NAMALWA (cell line): ENCODE data around the gene EIF4ENIF1.
A peak's percentile ranks its signal among the peaks of the same experiment; 100 is the strongest.
"Not testable (repeated sequence)": the region's sequence is repeated elsewhere in the genome, so short reads cannot be mapped to it uniquely, and the experiment has no call there.

ENCODE experiments used
- DNase-seq: peaks from one replicate; pipeline ENCODE4 v3.0.0-alpha.2; 2015; ENCODE audit warnings: low spot score

EIF4ENIF1 gene

GRCh38 chr22:31489632-31490495 lies at the start of gene EIF4ENIF1:
EIF4ENIF1 (minus strand) TSS chr22:31489842; CDS start chr22:31488718, 1,124 bp downstream.
- DNase-seq: peak; percentile 76

GRCh38 chr22:31538815-31539214 lies 49.2 kb upstream of the EIF4ENIF1 start:
- DNase-seq: no peak

GRCh38 chr22:31537019-31537535 lies 47.4 kb upstream of the EIF4ENIF1 start:
- no peak for DNase-seq

GRCh38 chr22:31533374-31533773 lies 43.7 kb upstream of the EIF4ENIF1 start:
- DNase-seq: no peak

GRCh38 chr22:31532060-31532459 lies 42.4 kb upstream of the EIF4ENIF1 start:
- DNase-seq: no peak

- no peak for DNase-seq
These were observed 41.2 kb upstream of the EIF4ENIF1 start for GRCh38 chr22:31530823-31531195.

- no peak for DNase-seq
These were observed 36.6 kb upstream of the EIF4ENIF1 start for GRCh38 chr22:31526270-31526669.

- DNase-seq: not testable (repeated sequence)
These were observed 34.5 kb upstream of the EIF4ENIF1 start for GRCh38 chr22:31524132-31524531.

- DNase-seq: no peak
These were observed 30.4 kb upstream of the EIF4ENIF1 start for GRCh38 chr22:31520051-31520450.

- DNase-seq: no peak
These were observed 19.6 kb upstream of the EIF4ENIF1 start for GRCh38 chr22:31509061-31509762.

GRCh38 chr22:31508536-31508935 lies 18.9 kb upstream of the EIF4ENIF1 start:
- DNase-seq: no peak

GRCh38 chr22:31507517-31507916 lies 17.9 kb upstream of the EIF4ENIF1 start:
- not testable (repeated sequence) for DNase-seq

- no peak for DNase-seq
These were observed 14.6 kb upstream of the EIF4ENIF1 start for GRCh38 chr22:31504282-31504681.

GRCh38 chr22:31503211-31503964 lies 13.7 kb upstream of the EIF4ENIF1 start:
- DNase-seq: no peak

- DNase-seq: no peak
These were observed 12.1 kb upstream of the EIF4ENIF1 start for GRCh38 chr22:31501738-31502137.

- peak; percentile 35 for DNase-seq
These were observed 7.7 kb upstream of the EIF4ENIF1 start for GRCh38 chr22:31497148-31497938.

- peak; percentile 53 for DNase-seq
These were observed 7.1 kb upstream of the EIF4ENIF1 start for GRCh38 chr22:31496735-31497146.

GRCh38 chr22:31496007-31496734 lies 6.5 kb upstream of the EIF4ENIF1 start, which contains the start of gene SFI1:
SFI1 (plus strand) TSS chr22:31496536; CDS start chr22:31508285, 11,749 bp downstream.
- DNase-seq: peak; percentile 97

GRCh38 chr22:31495343-31495742 lies 5.7 kb upstream of the EIF4ENIF1 start:
- DNase-seq: no peak

- DNase-seq: not testable (repeated sequence)
These were observed 3.7 kb upstream of the EIF4ENIF1 start for GRCh38 chr22:31493355-31493754.

GRCh38 chr22:31492151-31492550 lies 2.5 kb upstream of the EIF4ENIF1 start:
- DNase-seq: no peak
